ENCODE measurements around the gene ZFP69B.
"Not testable (repeated sequence)": the region's sequence is repeated elsewhere in the genome, so short reads cannot be mapped to it uniquely, and the experiment has no call there.

Gene ZFP69B

GRCh38 chr1:40435471-40435870 is 14.8 kb upstream of the ZFP69B start:
- in situ Hi-C loops (cut with HindIII; ENCODE audit: low sequenced_read_pairs): no loop called here

GRCh38 chr1:40435876-40436275 is 14.4 kb upstream of the ZFP69B start:
- in situ Hi-C loops (cut with HindIII; ENCODE audit: low sequenced_read_pairs): no loop called here

GRCh38 chr1:40438391-40439015 is 11.8 kb upstream of the ZFP69B start:
- in situ Hi-C loops (cut with HindIII; ENCODE audit: low sequenced_read_pairs): no loop called here

GRCh38 chr1:40439247-40439646 is 11.0 kb upstream of the ZFP69B start:
- in situ Hi-C loops (cut with HindIII; ENCODE audit: low sequenced_read_pairs): no loop called here

- in situ Hi-C loops (cut with HindIII; ENCODE audit: low sequenced_read_pairs): loop anchor here (5.0 kb wide), 1 partner anchor 42 kb away; no protein-coding TSS in a partner anchor
These were observed 390 bp downstream of the ZFP69B start for GRCh38 chr1:40450495-40451237.

GRCh38 chr1:40451238-40451585 is 936 bp downstream of the ZFP69B start:
- in situ Hi-C loops (cut with HindIII; ENCODE audit: low sequenced_read_pairs): loop anchor here (5.0 kb wide), 1 partner anchor 41 kb away; no protein-coding TSS in a partner anchor

- in situ Hi-C loops (cut with HindIII; ENCODE audit: low sequenced_read_pairs): loop anchor here (5.0 kb wide), 1 partner anchor 37 kb away; no protein-coding TSS in a partner anchor
These were observed 4.6 kb downstream of the ZFP69B start for GRCh38 chr1:40454873-40455272.

- in situ Hi-C loops (cut with HindIII; ENCODE audit: low sequenced_read_pairs): no loop called here
These were observed 12.8 kb downstream of the ZFP69B start for GRCh38 chr1:40462956-40463590.

- in situ Hi-C loops (cut with HindIII; ENCODE audit: low sequenced_read_pairs): no loop called here
These were observed 19.1 kb downstream of the ZFP69B start for GRCh38 chr1:40469327-40469726.

- in situ Hi-C loops (cut with HindIII; ENCODE audit: low sequenced_read_pairs): no loop called here
These were observed 25.0 kb downstream of the ZFP69B start for GRCh38 chr1:40475268-40475667.

- in situ Hi-C loops (cut with HindIII; ENCODE audit: low sequenced_read_pairs): no loop called here
These were observed 26.8 kb downstream of the ZFP69B start, which contains the start of gene ZFP69 for GRCh38 chr1:40476924-40477677. ZFP69 (plus strand) TSS chr1:40477290; CDS start chr1:40479362, 2,072 bp downstream.

GRCh38 chr1:40477678-40478053 is 27.4 kb downstream of the ZFP69B start:
- in situ Hi-C loops (cut with HindIII; ENCODE audit: low sequenced_read_pairs): no loop called here

GRCh38 chr1:40478276-40478675 is 28.0 kb downstream of the ZFP69B start:
- in situ Hi-C loops (cut with HindIII; ENCODE audit: low sequenced_read_pairs): no loop called here

- in situ Hi-C loops (cut with HindIII; ENCODE audit: low sequenced_read_pairs): no loop called here
These were observed 28.9 kb downstream of the ZFP69B start for GRCh38 chr1:40479156-40479555.

- in situ Hi-C loops (cut with HindIII; ENCODE audit: low sequenced_read_pairs): no loop called here
These were observed 45.1 kb downstream of the ZFP69B start for GRCh38 chr1:40495315-40495903.

- in situ Hi-C loops (cut with HindIII; ENCODE audit: low sequenced_read_pairs): not testable (repeated sequence)
These were observed 52.4 kb downstream of the ZFP69B start for GRCh38 chr1:40502651-40503050.

- in situ Hi-C loops (cut with HindIII; ENCODE audit: low sequenced_read_pairs): no loop called here
These were observed 57.7 kb downstream of the ZFP69B start for GRCh38 chr1:40507973-40508372.

GRCh38 chr1:40508375-40509341 is 58.4 kb downstream of the ZFP69B start, which contains the start of gene EXO5:
EXO5 (plus strand) TSS chr1:40508767; CDS start chr1:40514545, 5,778 bp downstream.
- in situ Hi-C loops (cut with HindIII; ENCODE audit: low sequenced_read_pairs): no loop called here

All from DLD1 (cell line).